Stimulated activated CD4-positive, alpha-beta T cell treated with anti-CD3 and anti-CD28 coated beads, Interleukin-2, amount 100 ng/mL, for 24 hours (primary cell): ENCODE data around the gene HMGB2.

Experiments
- DNase-seq, 2 donors: peaks; one replicate each; pipeline ENCODE4 v3.0.0-alpha.2; 2020

The HMGB2 gene

GRCh38 chr4:173282626-173283025 lies 51.5 kb downstream of the HMGB2 start:
- no peak for DNase-seq

- DNase-seq = no peak
Observed at GRCh38 chr4:173282256-173282562, 51.9 kb downstream of the HMGB2 start.

DNA sequence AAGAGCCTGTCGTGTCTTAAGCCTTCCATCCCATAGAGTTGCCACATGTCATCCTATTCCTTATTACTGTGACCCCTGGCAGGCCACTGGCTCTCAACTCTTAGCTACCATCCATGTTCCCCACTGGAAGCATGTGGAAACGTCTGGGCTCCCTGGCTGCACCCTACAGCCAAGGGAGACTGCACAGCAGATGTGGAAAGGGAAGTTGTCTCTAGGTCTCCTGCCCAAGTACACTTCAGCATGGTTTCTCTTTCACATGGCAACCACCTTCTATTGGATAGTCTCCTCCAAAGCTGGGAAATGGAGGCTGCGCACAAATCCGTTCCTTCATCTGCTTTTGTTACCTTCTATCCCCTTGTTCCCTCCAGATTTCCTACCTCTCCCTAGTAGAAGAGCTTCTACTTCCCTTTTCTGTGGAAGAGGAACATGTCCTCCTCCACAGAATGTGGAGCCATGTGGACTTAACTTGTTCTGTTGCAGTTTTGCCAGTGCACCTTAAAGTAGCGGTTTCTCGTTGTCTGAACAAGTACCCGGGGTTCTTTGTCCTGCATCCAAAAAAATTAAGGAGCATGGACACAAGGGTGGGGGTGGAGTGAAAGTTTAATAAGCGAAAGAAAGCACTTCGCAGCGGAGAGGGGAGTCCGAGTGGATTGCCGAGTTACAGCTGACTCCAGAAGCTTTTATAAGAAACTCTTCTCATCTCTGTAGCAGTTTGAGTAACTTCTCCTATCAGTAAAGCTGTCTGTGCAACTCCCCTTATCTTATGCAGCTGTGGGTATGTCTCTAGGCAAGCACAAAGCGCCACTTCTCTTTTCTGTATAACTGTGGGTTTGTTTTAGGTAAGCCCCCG lies 52.5 kb downstream of the HMGB2 start:
- no peak for DNase-seq
